Osteocyte (in vitro differentiated cells): Measurements from ENCODE around the gene CHCHD3. TPM values are rescaled to one million over a fixed set of nuclear protein-coding genes. Genes with fewer than 3 reads are reported as not detected.

Experiments used
- DNase-seq: peaks from one replicate; pipeline ENCODE4 v3.0.0; 2021; ENCODE audit warnings: mixed read lengths; ENCODE audit not compliant: unreplicated experiment; ENCODE audit errors: extremely low spot score
- H3K27ac Mint-ChIP-seq: one replicate; pipeline ENCODE4 v1.8.0; 2021; ENCODE audit warnings: mild to moderate bottlenecking, mixed read lengths; ENCODE audit not compliant: unreplicated experiment
- H3K27me3 Mint-ChIP-seq: one replicate; pipeline ENCODE4 v1.8.0; 2021; ENCODE audit warnings: mixed read lengths; ENCODE audit not compliant: unreplicated experiment
- H3K36me3 Mint-ChIP-seq: one replicate; pipeline ENCODE4 v1.8.0; 2021; ENCODE audit warnings: mixed read lengths; ENCODE audit not compliant: unreplicated experiment
- H3K4me1 Mint-ChIP-seq: one replicate; pipeline ENCODE4 v1.8.0; 2021; ENCODE audit warnings: mixed read lengths; ENCODE audit not compliant: unreplicated experiment
- H3K4me3 Mint-ChIP-seq: one replicate; pipeline ENCODE4 v1.8.0; 2021; ENCODE audit warnings: mild to moderate bottlenecking, moderate library complexity, mixed read lengths; ENCODE audit not compliant: unreplicated experiment
- H3K9me3 Mint-ChIP-seq: one replicate; pipeline ENCODE4 v1.8.0; 2021; ENCODE audit warnings: mixed read lengths; ENCODE audit not compliant: unreplicated experiment
- CTCF ChIP-seq: fragments of 200-600 bp; sonication (generic); IDR thresholded peaks from 2 replicates; pipeline ENCODE4 v1.5.0; 2021; ENCODE audit warnings: antibody characterized with exemption, mild to moderate bottlenecking, moderate library complexity
- total RNA-seq: library from RNA; stranded (reverse); gene quantifications from 2 replicates; pipeline ENCODE4 v1.2.1, GENCODE V29; 2021

The CHCHD3 gene
- total RNA-seq, 1 donor from 2014 or later: 47.4 TPM

DNA sequence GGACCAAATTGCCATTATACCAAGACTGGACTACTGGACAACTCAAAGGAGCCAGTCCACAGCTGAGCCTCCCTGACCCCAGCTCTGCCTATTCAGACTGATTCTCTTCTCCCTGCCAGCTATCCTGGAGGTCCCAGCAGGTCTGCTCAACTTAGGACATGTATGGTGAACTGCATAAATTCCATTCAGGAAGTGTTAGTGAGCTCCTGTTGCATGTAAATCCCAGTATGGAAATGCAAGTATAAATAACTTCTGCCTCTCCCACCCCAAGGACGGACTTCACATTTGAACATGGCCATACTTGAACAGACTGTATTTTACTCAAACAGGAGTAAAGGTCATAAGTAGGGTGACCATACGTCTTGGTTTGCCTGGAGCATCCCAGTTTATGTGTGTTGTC lies 128.4 kb downstream of the CHCHD3 start:
- Mint-ChIP-seq H3K27me3 (no peaks in the 10 kb centered on the region), H3K4me3 (no peak overlapping the region), H3K36me3 (peaks cover 6% of the 10 kb centered on the region), H3K9me3 (no peaks in the 10 kb centered on the region), H3K27ac (no peak overlapping the region), H3K4me1 (no peaks in the 10 kb centered on the region)
- no peak for TF ChIP-seq CTCF
- DNase-seq: no peak

GRCh38 chr7:132950725-132951124 lies 131.2 kb downstream of the CHCHD3 start:
- no peak for DNase-seq
- TF ChIP-seq CTCF: no peak
- Mint-ChIP-seq H3K4me1 (no peaks in the 10 kb centered on the region), H3K27me3 (no peaks in the 10 kb centered on the region), H3K4me3 (no peak overlapping the region), H3K36me3 (peaks cover 6% of the 10 kb centered on the region), H3K27ac (no peak overlapping the region), H3K9me3 (no peaks in the 10 kb centered on the region)

GRCh38 chr7:132947011-132947410 lies 134.9 kb downstream of the CHCHD3 start:
- DNase-seq: no peak
- H3K4me1 Mint-ChIP-seq: no peaks in the 10 kb centered on the region
- no peaks in the 10 kb centered on the region for H3K27me3 Mint-ChIP-seq
- H3K27ac Mint-ChIP-seq: no peak overlapping the region
- no peaks in the 10 kb centered on the region for H3K9me3 Mint-ChIP-seq
- no peak for TF ChIP-seq CTCF
- no peak overlapping the region for H3K4me3 Mint-ChIP-seq
- H3K36me3 Mint-ChIP-seq: peaks cover 2% of the 10 kb centered on the region

- TF ChIP-seq CTCF: no peak
- Mint-ChIP-seq H3K27me3 (no peaks in the 10 kb centered on the region), H3K9me3 (no peaks in the 10 kb centered on the region), H3K4me3 (no peak overlapping the region), H3K4me1 (no peaks in the 10 kb centered on the region), H3K27ac (no peak overlapping the region), H3K36me3 (peaks cover 5% of the 10 kb centered on the region)
- no peak for DNase-seq
Observed at GRCh38 chr7:132944774-132945173, 137.1 kb downstream of the CHCHD3 start.

GRCh38 chr7:132943645-132944044 lies 138.2 kb downstream of the CHCHD3 start:
- H3K4me3 Mint-ChIP-seq: no peak overlapping the region
- no peak for TF ChIP-seq CTCF
- no peaks in the 10 kb centered on the region for H3K27me3 Mint-ChIP-seq
- no peaks in the 10 kb centered on the region for H3K9me3 Mint-ChIP-seq
- no peaks in the 10 kb centered on the region for H3K4me1 Mint-ChIP-seq
- DNase-seq: no peak
- H3K27ac Mint-ChIP-seq: no peak overlapping the region
- peaks cover 5% of the 10 kb centered on the region for H3K36me3 Mint-ChIP-seq
